ENCODE measurements around the gene DSC2.
"Not testable (repeated sequence)": the region's sequence is repeated elsewhere in the genome, so short reads cannot be mapped to it uniquely, and the experiment has no call there.

The DSC2 gene

DNA sequence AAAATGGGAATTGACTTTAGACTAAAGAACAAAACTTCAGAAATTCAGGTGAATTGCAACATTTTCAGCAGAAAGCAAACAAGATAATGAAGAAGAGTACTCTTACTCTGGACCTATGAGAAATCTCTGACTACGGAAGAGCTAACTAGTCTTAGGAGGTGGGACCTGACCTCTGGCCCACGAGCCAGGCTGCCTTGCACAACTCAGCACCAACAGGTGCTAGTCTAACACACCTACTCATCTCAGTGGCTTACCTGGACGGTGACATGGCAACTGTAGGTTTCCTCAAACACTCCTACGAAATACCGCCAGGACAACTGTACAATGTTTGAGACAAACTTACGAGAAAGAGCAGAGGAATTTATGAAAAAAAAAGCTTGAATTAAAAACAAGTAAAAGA lies 56.6 kb downstream of the DSC2 start:
- in situ Hi-C loops (cut with MboI; ENCODE audit: low sequenced_read_pairs): no loop called here

DNA sequence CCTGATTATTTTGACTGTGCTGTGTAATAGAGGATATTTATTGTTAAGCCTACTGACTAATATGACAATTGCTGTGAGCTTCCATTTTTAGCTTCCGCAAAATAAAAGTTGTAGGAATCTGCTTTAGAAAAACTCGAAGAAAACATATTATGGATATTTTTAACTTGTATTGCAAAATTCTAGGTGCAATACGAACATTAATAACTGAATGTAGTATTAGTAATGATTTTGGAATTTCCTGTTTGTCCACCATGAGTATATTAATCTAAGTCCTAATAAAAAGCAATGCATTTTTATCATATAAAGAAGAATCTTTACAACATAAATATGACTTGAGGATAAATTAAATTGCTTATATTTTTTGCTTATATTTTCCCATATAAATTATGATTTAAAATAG lies 57.3 kb downstream of the DSC2 start:
- in situ Hi-C loops (cut with MboI; ENCODE audit: low sequenced_read_pairs): no loop called here

DNA sequence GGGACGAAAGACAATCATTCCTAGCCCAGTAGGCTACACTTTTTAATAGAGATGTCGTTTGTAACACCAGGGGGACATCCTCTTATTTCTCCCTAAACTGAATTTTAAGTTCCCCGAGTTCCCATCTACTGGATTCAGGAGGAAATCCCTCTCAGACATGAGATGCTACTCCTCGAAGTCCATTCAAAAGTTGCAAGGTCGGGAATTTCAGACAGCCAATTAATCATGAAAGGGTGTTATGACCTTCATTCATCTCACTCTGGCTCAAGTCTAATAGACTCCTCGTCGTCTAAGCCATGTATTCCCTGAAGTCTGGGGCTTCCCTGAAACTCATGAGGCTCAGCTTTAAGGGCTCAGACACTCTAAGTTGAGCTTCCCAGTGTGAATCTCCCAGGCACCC lies 58.5 kb downstream of the DSC2 start:
- in situ Hi-C loops (cut with MboI; ENCODE audit: low sequenced_read_pairs): no loop called here

DNA sequence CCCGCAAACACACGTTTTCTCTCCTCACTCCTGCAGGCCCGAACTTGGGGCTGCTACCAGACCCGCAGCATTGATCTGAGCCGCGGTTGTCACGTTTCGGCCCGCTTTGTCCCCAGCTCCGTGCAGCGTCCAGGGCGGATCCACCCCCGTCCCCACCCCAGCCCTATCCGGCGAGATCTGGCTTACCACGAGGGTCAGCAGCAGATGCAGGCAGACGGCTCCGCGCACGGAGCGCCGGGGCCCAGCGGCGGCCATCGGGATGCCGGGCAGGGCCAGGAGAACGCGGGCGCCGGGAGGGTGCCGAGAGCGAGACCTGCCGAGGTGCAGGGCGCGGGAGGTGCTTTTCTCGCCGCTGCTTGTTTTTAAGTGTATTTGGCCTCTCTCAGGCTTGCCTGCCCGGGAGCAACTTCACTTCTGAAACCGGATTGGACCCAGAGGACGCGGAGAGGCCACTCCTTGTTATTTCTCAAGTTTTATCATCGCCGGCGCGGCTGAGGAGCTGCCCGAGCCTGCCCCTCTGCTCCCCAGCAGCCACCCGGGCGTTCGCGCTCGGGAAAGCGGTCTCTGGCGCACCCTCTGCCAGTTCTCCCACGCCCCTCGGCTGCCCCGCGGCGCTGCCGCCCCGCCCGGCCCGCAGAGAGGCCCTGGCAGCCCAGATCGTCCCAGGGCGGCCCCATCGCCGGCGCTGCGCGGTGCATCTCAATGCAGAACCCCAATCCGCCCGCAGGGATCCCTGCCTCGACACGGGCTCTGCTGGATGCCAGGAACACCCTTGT lies 59.6 kb downstream of the DSC2 start, which contains the start of gene DSC3:
TSS of gene DSC3 (minus strand) at position 337 of the 776 bp plus-strand sequence. CDS start at position 255, 82 bp downstream.
- in situ Hi-C loops (cut with MboI; ENCODE audit: low sequenced_read_pairs): no loop called here

DNA sequence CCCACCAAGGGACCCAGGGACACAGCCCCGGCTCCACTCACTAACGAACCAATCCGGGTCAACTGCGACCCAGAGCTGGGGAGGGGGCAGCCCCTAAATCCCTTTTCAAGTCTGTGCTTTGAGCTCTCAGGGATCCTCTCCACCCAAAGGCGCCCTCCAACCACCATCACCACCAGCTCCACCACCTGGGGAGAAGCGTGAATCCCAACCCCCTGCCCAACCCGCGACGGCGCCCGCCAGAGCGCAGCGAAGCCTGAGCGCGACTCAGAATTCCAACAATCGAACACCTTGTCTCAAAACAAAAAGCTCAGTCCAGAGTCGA lies 60.2 kb downstream of the DSC2 start:
- in situ Hi-C loops (cut with MboI; ENCODE audit: low sequenced_read_pairs): no loop called here

DNA sequence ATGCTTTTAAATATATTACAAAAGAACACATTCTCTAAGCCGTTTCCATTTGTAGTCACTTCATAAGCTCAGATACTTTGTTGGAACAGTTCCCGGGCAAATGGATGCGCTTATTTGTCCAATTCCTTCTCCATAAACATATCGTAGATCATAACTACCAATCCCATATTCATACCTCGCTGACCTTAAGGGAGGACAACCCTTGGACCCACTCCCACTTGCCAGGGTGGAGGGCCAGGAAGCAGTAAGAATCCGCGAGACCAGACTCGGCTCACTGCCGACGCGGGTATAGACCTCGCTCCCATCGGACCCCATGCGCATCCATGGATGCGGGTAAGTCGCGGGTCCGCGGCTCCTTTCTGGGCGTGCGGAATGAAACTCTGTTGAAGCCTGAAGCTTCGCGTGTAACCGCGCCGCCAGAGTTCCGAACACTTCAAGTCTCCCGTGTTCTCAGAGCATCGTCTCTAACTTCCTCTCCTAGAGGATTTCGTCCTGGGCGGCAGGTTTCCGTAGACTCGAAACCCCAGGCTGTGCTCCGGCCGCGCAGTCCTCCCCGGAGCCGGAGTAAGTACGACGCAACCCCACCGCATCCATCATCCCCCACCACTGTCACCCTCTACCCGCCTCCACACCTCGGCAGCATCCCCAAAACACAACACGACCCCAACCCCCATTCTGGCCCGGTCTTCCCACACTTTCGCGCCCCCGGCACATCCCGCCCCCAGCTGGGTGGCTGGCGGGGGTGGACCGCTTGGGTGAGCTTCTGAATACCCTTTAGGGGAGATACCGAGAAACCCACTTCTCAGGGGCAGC lies 60.7 kb downstream of the DSC2 start:
- in situ Hi-C loops (cut with MboI; ENCODE audit: low sequenced_read_pairs): no loop called here

DNA sequence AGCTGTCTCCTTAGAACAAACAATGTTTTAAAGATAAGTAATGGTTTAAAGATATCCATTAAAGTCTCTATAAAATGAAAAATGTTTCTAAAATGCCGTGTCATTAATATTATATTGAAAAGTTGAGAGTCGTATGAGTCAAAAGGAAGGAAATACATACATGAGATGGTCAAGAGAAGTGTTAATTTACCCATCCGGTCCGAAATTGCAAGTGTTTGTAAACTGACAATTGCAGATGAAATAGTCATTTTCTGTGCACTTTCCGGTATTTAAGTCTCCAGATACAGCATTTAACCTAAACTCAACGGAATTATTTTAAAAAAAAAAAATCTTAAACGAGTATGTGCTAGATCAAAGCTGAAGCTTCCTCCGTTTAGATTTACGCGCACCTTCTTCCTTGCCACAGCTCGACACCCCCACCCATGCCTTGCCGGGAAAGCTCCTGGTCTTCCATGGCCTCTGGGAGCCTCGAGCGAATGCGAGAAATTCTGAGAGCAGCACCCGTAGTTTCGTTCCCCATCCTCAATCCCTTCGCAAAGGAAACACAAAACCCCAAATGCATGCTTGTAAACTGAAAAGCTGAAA lies 61.4 kb downstream of the DSC2 start:
- in situ Hi-C loops (cut with MboI; ENCODE audit: low sequenced_read_pairs): no loop called here

DNA sequence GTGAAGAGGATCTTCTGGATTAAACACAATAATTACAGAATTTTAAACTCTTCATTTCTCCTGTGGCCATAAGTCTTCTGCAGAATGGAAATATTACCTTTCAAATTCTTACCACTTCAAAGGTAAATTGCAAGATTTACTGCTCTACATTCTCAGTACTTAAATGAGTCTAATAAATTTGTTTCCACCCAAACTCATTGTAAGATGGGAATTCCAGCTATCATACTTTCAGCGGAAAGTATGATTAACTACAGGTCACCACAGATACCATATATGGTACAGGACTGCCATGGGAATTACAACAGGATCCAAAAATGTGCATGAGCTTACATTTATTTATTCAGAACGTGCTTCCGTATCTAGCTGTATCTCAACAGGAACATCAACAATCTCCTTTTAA lies 62.8 kb downstream of the DSC2 start:
- in situ Hi-C loops (cut with MboI; ENCODE audit: low sequenced_read_pairs): no loop called here

DNA sequence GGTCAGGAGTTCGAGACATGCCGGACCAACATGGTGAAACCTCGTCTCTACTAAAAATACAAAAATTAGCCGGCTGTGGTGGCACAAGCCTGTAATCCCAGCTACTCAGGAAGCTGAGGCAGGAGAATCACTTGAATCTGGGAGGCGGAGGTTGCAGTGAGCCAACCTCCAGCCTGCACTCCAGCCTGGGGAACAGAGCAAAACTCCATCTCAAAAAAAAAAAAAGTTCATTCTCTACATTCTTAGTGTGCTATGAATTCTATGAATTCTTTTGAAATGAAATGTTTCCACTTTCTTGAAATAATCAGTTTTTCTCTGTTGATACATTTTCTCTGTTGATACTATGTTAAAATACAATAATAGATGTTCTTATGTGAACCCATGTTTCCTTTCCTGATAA lies 64.5 kb downstream of the DSC2 start:
- in situ Hi-C loops (cut with MboI; ENCODE audit: low sequenced_read_pairs): not testable (repeated sequence)

DNA sequence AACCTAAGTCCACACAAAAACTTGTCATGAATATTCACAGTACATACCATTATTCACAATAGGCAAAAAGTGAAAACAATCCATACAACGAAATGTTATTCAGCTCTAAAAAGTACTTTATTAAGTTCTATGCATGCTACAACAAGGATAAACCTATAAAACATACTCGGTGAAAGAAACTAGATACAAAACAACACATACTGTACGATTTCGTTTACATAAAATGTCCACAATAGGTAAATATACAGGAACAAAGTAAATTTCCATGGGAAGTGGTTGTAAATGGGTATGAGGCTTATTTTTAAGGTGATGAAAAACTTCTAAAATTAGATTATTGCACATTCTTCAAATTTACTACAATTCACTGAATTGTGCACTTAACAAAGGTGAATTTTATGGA lies 67.7 kb downstream of the DSC2 start:
- in situ Hi-C loops (cut with MboI; ENCODE audit: low sequenced_read_pairs): no loop called here

DNA sequence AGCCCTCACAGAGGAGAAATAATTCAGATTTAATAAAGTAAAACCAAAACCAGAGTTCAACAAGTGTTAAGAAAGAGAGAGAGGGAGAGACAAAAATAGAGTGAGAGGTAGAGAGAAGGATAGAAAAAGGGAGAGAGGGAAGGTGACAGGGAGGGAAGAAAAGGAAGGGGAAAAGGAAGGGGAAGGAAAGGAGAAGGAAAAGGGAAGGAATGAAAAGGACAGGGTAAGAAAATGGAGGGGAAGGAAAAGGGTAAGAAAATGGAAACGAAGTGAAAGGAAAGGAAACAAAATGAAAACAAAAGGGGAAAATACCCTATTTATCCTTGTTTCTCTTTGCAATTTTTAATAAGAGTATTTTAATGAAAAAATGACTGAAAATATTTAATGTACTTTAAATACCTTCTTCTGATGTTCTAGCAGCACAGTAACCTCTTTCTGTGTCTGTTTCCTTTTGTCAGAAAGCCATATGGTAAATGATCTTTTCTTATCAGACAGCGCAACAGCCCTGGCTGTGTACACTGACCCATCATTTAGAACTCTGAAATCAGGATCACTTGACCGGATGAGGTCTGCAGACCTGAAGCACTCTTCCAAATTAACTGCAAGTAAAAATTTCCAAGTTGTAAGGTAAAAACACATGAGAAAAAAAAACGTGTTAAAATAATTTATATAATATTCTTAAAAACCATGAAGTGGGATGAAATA lies 71.5 kb downstream of the DSC2 start:
- in situ Hi-C loops (cut with MboI; ENCODE audit: low sequenced_read_pairs): no loop called here

DNA sequence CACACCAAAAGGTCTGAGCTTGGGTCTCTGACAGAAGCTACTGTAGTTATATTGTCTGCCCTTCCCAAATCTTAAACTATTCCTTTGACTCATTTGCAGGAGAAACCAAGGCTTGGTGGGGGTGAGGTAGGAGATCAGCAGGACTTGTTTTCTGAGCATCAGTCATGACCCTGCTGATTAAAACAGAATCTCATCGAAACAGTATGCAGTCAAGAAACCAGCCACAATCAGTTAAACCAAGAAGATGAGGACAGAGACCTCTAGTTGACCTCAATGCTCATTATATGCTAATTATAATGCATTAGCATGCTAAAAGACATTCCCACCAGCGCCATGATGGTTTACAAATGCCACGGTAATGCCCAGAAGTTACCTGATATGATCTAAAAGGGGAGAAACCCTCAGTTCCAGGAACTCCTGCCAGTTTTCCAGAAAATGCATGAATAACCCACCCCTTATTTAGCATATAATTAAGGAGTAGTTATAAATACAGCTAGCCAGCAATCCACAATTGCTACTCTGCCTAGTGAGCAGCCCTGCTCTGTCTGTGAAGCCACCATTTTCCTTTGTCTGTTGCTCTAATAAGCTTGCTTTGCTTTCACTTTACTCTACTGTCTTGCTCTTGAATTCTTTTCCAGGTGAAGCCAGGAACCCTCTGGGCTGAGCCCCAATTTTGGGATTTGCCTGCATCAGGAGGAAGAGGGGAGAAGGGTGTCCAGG lies 86.3 kb downstream of the DSC2 start:
- in situ Hi-C loops (cut with MboI; ENCODE audit: low sequenced_read_pairs): no loop called here

DNA sequence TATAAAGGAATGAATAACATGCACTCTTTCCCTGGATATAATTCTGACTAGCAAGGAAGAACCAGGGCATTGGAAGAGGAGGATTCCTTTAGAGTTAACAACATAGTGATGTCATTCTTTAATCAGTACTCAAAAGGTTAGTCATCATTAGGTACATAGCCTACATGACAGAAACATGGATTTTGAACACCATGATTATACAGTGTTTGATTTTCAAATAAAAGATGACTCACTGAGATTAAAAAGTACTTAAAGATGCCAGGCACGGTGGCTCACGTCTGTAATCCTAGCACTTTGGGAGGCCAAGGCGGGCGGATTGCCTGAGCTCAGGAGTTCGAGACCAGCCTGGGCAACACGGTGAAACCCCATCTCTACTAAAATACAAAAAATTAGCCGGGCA lies 90.8 kb downstream of the DSC2 start:
- in situ Hi-C loops (cut with MboI; ENCODE audit: low sequenced_read_pairs): not testable (repeated sequence)

DNA sequence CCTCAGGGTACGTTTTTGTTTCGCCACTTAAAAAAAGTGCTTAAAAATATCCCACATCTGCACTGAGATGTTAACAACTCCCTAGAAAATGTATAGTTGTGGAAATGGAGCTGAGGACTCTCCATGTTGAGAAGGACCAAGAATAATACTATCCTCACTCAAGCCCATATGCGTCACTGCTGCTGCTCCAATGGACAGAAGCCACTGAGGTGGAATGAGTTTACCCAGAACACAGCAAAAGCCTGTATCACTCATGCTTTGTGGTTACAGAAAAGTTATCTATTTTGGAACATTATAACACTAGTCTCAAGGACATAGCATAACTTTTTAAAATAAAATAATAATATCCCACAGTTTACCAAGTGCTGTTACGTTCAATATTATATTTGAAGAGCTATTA lies 91.6 kb downstream of the DSC2 start:
- in situ Hi-C loops (cut with MboI; ENCODE audit: low sequenced_read_pairs): no loop called here

Measured in HL-60/S4 (cell line).